ENCODE measurements around the gene ORC3. TPM values are rescaled to one million over a fixed set of nuclear protein-coding genes. Genes with fewer than 3 reads are reported as not detected.

The ORC3 gene
- total RNA-seq, 1 experiment from 2014 or later, result 54.5 TPM

- DNase-seq, result no peak
- Histone ChIP-seq H3K36me3 (replicated peaks; ENCODE audit: control insufficient read depth, insufficient read depth, low read length) (no peaks in the 10 kb centered on the region; the same call in none of the 2 replicates), H3K27me3 (ENCODE audit: control insufficient read depth, insufficient read depth, low read length) (no peaks in the 10 kb centered on the region), H3K4me3 (ENCODE audit: insufficient read depth, low read depth, low read length) (no peak overlapping the region)
These were observed 38.9 kb downstream of the ORC3 start for GRCh38 chr6:87628881-87629280.

- H3K27me3 ChIP-seq (ENCODE audit: control insufficient read depth, insufficient read depth, low read length), result no peaks in the 10 kb centered on the region
- no peaks in the 10 kb centered on the region; the same call in none of the 2 replicates for H3K36me3 ChIP-seq (replicated peaks; ENCODE audit: control insufficient read depth, insufficient read depth, low read length)
- no peak overlapping the region for H3K4me3 ChIP-seq (ENCODE audit: insufficient read depth, low read depth, low read length)
- no peak for DNase-seq
These were observed 40.8 kb downstream of the ORC3 start for GRCh38 chr6:87630746-87631145.

- Histone ChIP-seq H3K36me3 (replicated peaks; ENCODE audit: control insufficient read depth, insufficient read depth, low read length) (peaks cover 1% of the 10 kb centered on the region), H3K4me3 (ENCODE audit: insufficient read depth, low read depth, low read length) (no peak overlapping the region), H3K27me3 (ENCODE audit: control insufficient read depth, insufficient read depth, low read length) (no peaks in the 10 kb centered on the region)
- DNase-seq, result no peak
These were observed 43.9 kb downstream of the ORC3 start for GRCh38 chr6:87633851-87634250.

GRCh38 chr6:87636315-87636714 lies 46.4 kb downstream of the ORC3 start:
- no peak for DNase-seq
- Histone ChIP-seq H3K4me3 (ENCODE audit: insufficient read depth, low read depth, low read length) (no peak overlapping the region), H3K36me3 (replicated peaks; ENCODE audit: control insufficient read depth, insufficient read depth, low read length) (peaks cover 1% of the 10 kb centered on the region), H3K27me3 (ENCODE audit: control insufficient read depth, insufficient read depth, low read length) (no peaks in the 10 kb centered on the region)

GRCh38 chr6:87637106-87637505 lies 47.2 kb downstream of the ORC3 start:
- H3K36me3 ChIP-seq (replicated peaks; ENCODE audit: control insufficient read depth, insufficient read depth, low read length), result peaks cover 1% of the 10 kb centered on the region
- H3K27me3 ChIP-seq (ENCODE audit: control insufficient read depth, insufficient read depth, low read length), result no peaks in the 10 kb centered on the region
- no peak for DNase-seq
- no peak overlapping the region for H3K4me3 ChIP-seq (ENCODE audit: insufficient read depth, low read depth, low read length)

GRCh38 chr6:87639373-87639772 lies 49.4 kb downstream of the ORC3 start:
- Histone ChIP-seq H3K27me3 (ENCODE audit: control insufficient read depth, insufficient read depth, low read length) (no peaks in the 10 kb centered on the region), H3K4me3 (ENCODE audit: insufficient read depth, low read depth, low read length) (no peak overlapping the region), H3K36me3 (replicated peaks; ENCODE audit: control insufficient read depth, insufficient read depth, low read length) (peaks cover 1% of the 10 kb centered on the region)
- no peak for DNase-seq

- Histone ChIP-seq H3K36me3 (replicated peaks; ENCODE audit: control insufficient read depth, insufficient read depth, low read length) (peaks cover 1% of the 10 kb centered on the region), H3K27me3 (ENCODE audit: control insufficient read depth, insufficient read depth, low read length) (no peaks in the 10 kb centered on the region), H3K4me3 (ENCODE audit: insufficient read depth, low read depth, low read length) (no peak overlapping the region)
- DNase-seq, result no peak
These were observed 51.2 kb downstream of the ORC3 start for GRCh38 chr6:87641065-87641692.

GRCh38 chr6:87645080-87645479 lies 55.1 kb downstream of the ORC3 start:
- Histone ChIP-seq H3K4me3 (ENCODE audit: insufficient read depth, low read depth, low read length) (no peak overlapping the region), H3K36me3 (replicated peaks; ENCODE audit: control insufficient read depth, insufficient read depth, low read length) (no peaks in the 10 kb centered on the region; the same call in 1 of the 2 replicates), H3K27me3 (ENCODE audit: control insufficient read depth, insufficient read depth, low read length) (no peaks in the 10 kb centered on the region)
- DNase-seq, result no peak

GRCh38 chr6:87653074-87653962 lies 63.4 kb downstream of the ORC3 start:
- H3K36me3 ChIP-seq (replicated peaks; ENCODE audit: control insufficient read depth, insufficient read depth, low read length), result peaks cover 6% of the 10 kb centered on the region; the same call in 1 of the 2 replicates
- DNase-seq, result peak; percentile 20
- H3K4me3 ChIP-seq (ENCODE audit: insufficient read depth, low read depth, low read length), result no peak overlapping the region
- no peaks in the 10 kb centered on the region for H3K27me3 ChIP-seq (ENCODE audit: control insufficient read depth, insufficient read depth, low read length)

GRCh38 chr6:87654122-87654521 lies 64.2 kb downstream of the ORC3 start:
- peaks cover 6% of the 10 kb centered on the region; the same call in 1 of the 2 replicates for H3K36me3 ChIP-seq (replicated peaks; ENCODE audit: control insufficient read depth, insufficient read depth, low read length)
- no peak overlapping the region for H3K4me3 ChIP-seq (ENCODE audit: insufficient read depth, low read depth, low read length)
- DNase-seq, result no peak
- H3K27me3 ChIP-seq (ENCODE audit: control insufficient read depth, insufficient read depth, low read length), result no peaks in the 10 kb centered on the region

GRCh38 chr6:87654875-87655454 lies 65.0 kb downstream of the ORC3 start:
- no peak for DNase-seq
- Histone ChIP-seq H3K4me3 (ENCODE audit: insufficient read depth, low read depth, low read length) (no peak overlapping the region), H3K27me3 (ENCODE audit: control insufficient read depth, insufficient read depth, low read length) (no peaks in the 10 kb centered on the region), H3K36me3 (replicated peaks; ENCODE audit: control insufficient read depth, insufficient read depth, low read length) (peaks cover 6% of the 10 kb centered on the region; the same call in 1 of the 2 replicates)

GRCh38 chr6:87655824-87656223 lies 65.9 kb downstream of the ORC3 start:
- H3K36me3 ChIP-seq (replicated peaks; ENCODE audit: control insufficient read depth, insufficient read depth, low read length), result peaks cover 10% of the 10 kb centered on the region
- DNase-seq, result no peak

GRCh38 chr6:87656857-87657256 lies 66.9 kb downstream of the ORC3 start:
- no peak for DNase-seq
- Histone ChIP-seq H3K4me3 (ENCODE audit: insufficient read depth, low read depth, low read length) (no peak overlapping the region), H3K36me3 (replicated peaks; ENCODE audit: control insufficient read depth, insufficient read depth, low read length) (peaks cover 12% of the 10 kb centered on the region), H3K27me3 (ENCODE audit: control insufficient read depth, insufficient read depth, low read length) (no peaks in the 10 kb centered on the region)

More at GRCh38 chr6:87655824-87656223, 65.9 kb downstream of the ORC3 start:
- no peak overlapping the region for H3K4me3 ChIP-seq (ENCODE audit: insufficient read depth, low read depth, low read length)
- H3K27me3 ChIP-seq (ENCODE audit: control insufficient read depth, insufficient read depth, low read length), result no peaks in the 10 kb centered on the region

GRCh38 chr6:87658516-87658915 lies 68.6 kb downstream of the ORC3 start:
- Histone ChIP-seq H3K36me3 (replicated peaks; ENCODE audit: control insufficient read depth, insufficient read depth, low read length) (peaks cover 12% of the 10 kb centered on the region), H3K4me3 (ENCODE audit: insufficient read depth, low read depth, low read length) (no peak overlapping the region), H3K27me3 (ENCODE audit: control insufficient read depth, insufficient read depth, low read length) (no peaks in the 10 kb centered on the region)
- no peak for DNase-seq
